ENCODE measurements around the gene INTS12. TPM values are rescaled to one million over a fixed set of nuclear protein-coding genes. Genes with fewer than 3 reads are reported as not detected.

The INTS12 gene
- total RNA-seq, 2 donors from 2014 or later = 21.4 to 23.3 TPM

GRCh38 chr4:105637408-105638176 is 70.9 kb downstream of the INTS12 start:
- Mint-ChIP-seq H3K9me3 (no peaks in the 10 kb centered on the region), H3K4me3 (no peak overlapping the region), H3K27me3 (ENCODE audit: low read depth) (no peaks in the 10 kb centered on the region), H3K36me3 (ENCODE audit: insufficient read depth in 2 of 2) (no peaks in the 10 kb centered on the region), H3K27ac (no peak overlapping the region), H3K4me1 (ENCODE audit: low read depth) (no peaks in the 10 kb centered on the region)
- ATAC-seq (replicated peaks in 1 of 2) = no peak
- DNase-seq = no peak

- DNase-seq (no peak), ATAC-seq (replicated peaks in 1 of 2) (no peak)
- Mint-ChIP-seq H3K9me3 (no peaks in the 10 kb centered on the region), H3K4me1 (ENCODE audit: low read depth) (no peaks in the 10 kb centered on the region), H3K4me3 (no peak overlapping the region), H3K27ac (no peak overlapping the region), H3K27me3 (ENCODE audit: low read depth) (peaks cover 8% of the 10 kb centered on the region), H3K36me3 (ENCODE audit: insufficient read depth in 2 of 2) (no peaks in the 10 kb centered on the region)
Observed at GRCh38 chr4:105634402-105635080, 73.9 kb downstream of the INTS12 start.

DNA sequence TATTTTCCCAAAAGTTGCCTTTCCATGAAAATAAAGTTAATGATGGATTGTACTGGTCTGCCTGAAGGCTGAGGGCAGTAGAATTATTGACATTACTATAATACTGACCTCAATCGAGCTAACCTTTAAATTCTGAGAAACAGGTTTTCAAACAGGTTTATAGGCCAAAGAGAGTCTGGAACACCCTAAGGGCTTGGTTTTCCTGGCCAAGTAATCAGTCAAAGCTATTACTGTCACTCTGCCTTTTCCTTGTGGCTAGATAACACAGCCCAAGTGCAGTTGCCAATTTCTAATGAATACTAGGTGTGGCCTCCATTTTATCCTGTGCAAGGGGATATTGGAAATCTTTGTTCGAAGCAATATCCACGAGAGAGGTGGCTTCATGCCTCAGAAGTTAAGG is 75.2 kb downstream of the INTS12 start:
- Mint-ChIP-seq H3K27ac (no peak overlapping the region), H3K27me3 (ENCODE audit: low read depth) (peaks cover 13% of the 10 kb centered on the region), H3K9me3 (no peaks in the 10 kb centered on the region), H3K4me3 (no peak overlapping the region), H3K4me1 (ENCODE audit: low read depth) (no peaks in the 10 kb centered on the region), H3K36me3 (ENCODE audit: insufficient read depth in 2 of 2) (no peaks in the 10 kb centered on the region)
- ATAC-seq (replicated peaks in 1 of 2) (no peak), DNase-seq (no peak)

Other genes starting within 250 kb of the INTS12 start
- 10 to 100 TPM; 74.7 to 90.0 TPM for gene PPA2, start 234.6 kb downstream of the INTS12 start, total RNA-seq
- not detected for gene ARHGEF38, start 156.1 kb downstream of the INTS12 start, total RNA-seq
- gene GSTCD, start 95 bp upstream of the INTS12 start, total RNA-seq = 10 to 100 TPM; 14.7 to 14.8 TPM
- under 1 TPM in 1 of 2 donors, not detected in 1; 0.51 TPM for gene NPNT, start 186.8 kb upstream of the INTS12 start, total RNA-seq

Measured in activated T-cell treated with anti-CD3 and anti-CD28 coated beads, Interleukin-2, amount 50 U/mL, for 72 hours (primary cell).